Measurements from ENCODE around the gene ACP4. TPM values are rescaled to one million over a fixed set of nuclear protein-coding genes. Genes with fewer than 3 reads are reported as not detected.
A peak's percentile ranks its signal among the peaks of the same experiment; 100 is the strongest.
"Not testable (repeated sequence)": the region's sequence is repeated elsewhere in the genome, so short reads cannot be mapped to it uniquely, and the experiment has no call there.

Gene ACP4
- total and polyA plus RNA-seq, 2 of the 13 experiments (the other 11 are each of a cell fraction or from before 2014, with no cell fraction given), result 0.08 TPM; not detected in 1

DNA sequence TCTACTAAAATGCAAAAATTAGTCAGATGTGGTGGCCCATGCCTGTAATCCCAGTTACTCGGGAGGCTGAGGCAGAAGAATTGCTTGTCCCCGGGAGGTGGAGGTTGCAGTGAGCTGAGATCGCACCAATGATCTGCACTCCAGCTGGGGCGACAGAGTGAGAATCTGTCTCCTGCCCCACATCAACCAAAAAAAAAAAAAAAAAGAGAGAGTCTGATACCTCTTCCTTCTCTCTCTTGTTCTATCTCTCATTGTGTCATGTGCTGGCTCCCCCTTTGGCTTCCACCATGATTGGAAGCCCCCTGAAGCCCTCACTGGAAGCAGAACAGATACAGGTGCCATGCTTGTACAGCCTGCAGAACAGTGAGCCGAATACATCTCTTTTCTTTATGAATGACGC, 46.7 kb upstream of the ACP4 start (continued):
- TF ChIP-seq RNF2 (conservative IDR thresholded peaks at IDR 0.05; ENCODE audit: low read depth), result no peak
- no peak for TF ChIP-seq FOXP1 (IDR thresholded peaks at IDR 0.05)
- no peak for TF ChIP-seq FOXP1 (CRISPR knock-in tag; IDR thresholded peaks at IDR 0.05)
- no peak for TF ChIP-seq HNRNPK (IDR thresholded peaks at IDR 0.05; ENCODE audit: low read depth, low read length, poor library complexity, severe bottlenecking)
- TF ChIP-seq E2F1 (CRISPR knock-in tag; IDR thresholded peaks at IDR 0.05), result no peak
- no peak for TF ChIP-seq SATB2 (CRISPR knock-in tag; IDR thresholded peaks at IDR 0.05)
- TF ChIP-seq GFI1 (CRISPR knock-in tag; IDR thresholded peaks at IDR 0.05; ENCODE audit: borderline replicate concordance), result no peak

- no peak for ATAC-seq
- POLR2A ChIA-PET, result no interaction called here
Measured at GRCh38 chr19:50745221-50745620, 45.0 kb upstream of the ACP4 start.

DNA sequence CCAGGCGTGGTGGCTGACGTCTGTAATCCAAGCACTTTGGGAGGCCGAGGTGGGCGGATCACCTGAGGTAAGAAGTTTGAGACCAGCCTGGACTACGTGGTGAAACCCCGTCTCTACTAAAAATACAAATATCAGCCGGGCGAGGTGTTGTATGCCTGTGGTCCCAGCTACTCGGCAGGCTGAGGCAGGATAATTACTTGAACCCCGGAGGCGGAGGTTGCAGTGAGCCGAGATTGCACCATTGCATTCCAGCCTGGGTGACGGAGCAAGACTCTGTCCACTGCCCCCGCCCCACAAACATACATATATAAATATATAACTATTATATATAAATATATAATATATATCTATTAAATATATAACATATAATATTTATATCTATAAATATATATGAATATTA, 43.1 kb upstream of the ACP4 start:
- CTCF ChIA-PET (ENCODE audit: low intra/inter-chr PET ratio, low total read pairs); H3K27me3 ChIP-seq (ENCODE audit: control insufficient read depth in 1 of 2, insufficient read depth in 2 of 2, low read length in 2 of 2); H3K9ac ChIP-seq (ENCODE audit: insufficient read depth, low read depth, low read length); H3K36me3 ChIP-seq (replicated peaks in 1 of 2; ENCODE audit: control insufficient read depth in 1 of 2, insufficient read depth in 2 of 2, low read length in 2 of 2); H3K9me3 ChIP-seq (ENCODE audit: low read length); H3K4me2 ChIP-seq (ENCODE audit: low read depth, low read length); FAIRE-seq; H4K20me1 ChIP-seq (ENCODE audit: insufficient read depth, low read length); intact Hi-C loops (cut with micrococcal nuclease; ENCODE audit: unreplicated experiment); ATAC-seq; DNase-seq (ENCODE audit: low spot score); POLR2A ChIA-PET; in situ Hi-C loops (cut with HindIII; ENCODE audit: extremely low pct_ligation_motif_present, low pct_unique_long_range_greater_than_20kb); H2AFZ ChIP-seq (ENCODE audit: low read length); BruUV-seq (replicated peaks); H3K4me1 ChIP-seq (ENCODE audit: insufficient read depth, low read length); H3K4me3 ChIP-seq (replicated peaks in 1 of 3; ENCODE audit: insufficient read depth in 1 of 3, low read depth in 2 of 3, low read length in 3 of 3); H3K79me2 ChIP-seq (ENCODE audit: insufficient read depth, low read length); H3K27ac ChIP-seq (ENCODE audit: extremely low read length, insufficient read depth, low read length): not testable (repeated sequence)
- 56% methylated on average over 14 of the region's 14 CpGs for WGBS (ENCODE audit: low lambda C conversion rate)

More at GRCh38 chr19:50745221-50745620, 45.0 kb upstream of the ACP4 start:
- H3K27me3 ChIP-seq (ENCODE audit: control insufficient read depth in 1 of 2, insufficient read depth in 2 of 2, low read length in 2 of 2), result peaks cover 0 to under 1% of the 10 kb centered on the region in 2 experiments; a peak in 2 of 5 replicates
- H3K4me1 ChIP-seq (ENCODE audit: insufficient read depth, low read length), result no peaks in the 10 kb centered on the region
- no peaks in the 10 kb centered on the region for H4K20me1 ChIP-seq (ENCODE audit: insufficient read depth, low read length)
- no peaks in the 10 kb centered on the region for H3K79me2 ChIP-seq (ENCODE audit: insufficient read depth, low read length)
- no peaks in the 10 kb centered on the region for H3K36me3 ChIP-seq (replicated peaks in 1 of 2; ENCODE audit: control insufficient read depth in 1 of 2, insufficient read depth in 2 of 2, low read length in 2 of 2)
- H3K9ac ChIP-seq (ENCODE audit: insufficient read depth, low read depth, low read length), result no peak overlapping the region
- no peak overlapping the region for H2AFZ ChIP-seq (ENCODE audit: low read length)
- intact Hi-C loops (cut with micrococcal nuclease; ENCODE audit: unreplicated experiment), result no loop called here
- H3K27ac ChIP-seq (ENCODE audit: extremely low read length, insufficient read depth, low read length), result no peak overlapping the region
- DNase-seq (ENCODE audit: low spot score) (no peak), FAIRE-seq (no peak)
- no peak overlapping the region for H3K4me2 ChIP-seq (ENCODE audit: low read depth, low read length)
- no peak overlapping the region for H3K4me3 ChIP-seq (replicated peaks in 1 of 3; ENCODE audit: insufficient read depth in 1 of 3, low read depth in 2 of 3, low read length in 3 of 3)
- no peaks in the 10 kb centered on the region for H3K9me3 ChIP-seq (ENCODE audit: low read length)
- no peak for TF ChIP-seq ARNT (IDR thresholded peaks at IDR 0.05)
- no peak for TF ChIP-seq FOXM1 (CRISPR knock-in tag; IDR thresholded peaks at IDR 0.05)
- TF ChIP-seq RAD51 (IDR thresholded peaks at IDR 0.05; ENCODE audit: borderline replicate concordance), result peak; percentile 24; the same call in 1 of the 2 replicates
- in situ Hi-C loops (cut with HindIII; ENCODE audit: extremely low pct_ligation_motif_present, low pct_unique_long_range_greater_than_20kb), result no loop called here
- 22% methylated on average over 10 of the region's 10 CpGs for WGBS (ENCODE audit: low lambda C conversion rate)
- no TSS peak for BruUV-seq (replicated peaks)
- CTCF ChIA-PET (ENCODE audit: low intra/inter-chr PET ratio, low total read pairs), result no interaction called here

All from HepG2 (cell line).